RWPE2 (cell line): ENCODE data around the gene COL23A1.
A peak's percentile ranks its signal among the peaks of the same experiment; 100 is the strongest.

Experiments used
- ATAC-seq: fragments of 200-7000 bp; cut with Tn5 transposase; 3 replicates; pipeline ENCODE4 v1.9.1; 2021; ENCODE audit warnings: low read depth
- DNase-seq: peaks from one replicate; pipeline ENCODE4 v3.0.0-alpha.2; 2020; ENCODE audit warnings: low spot score
- H3K27ac ChIP-seq: fragments of 450-650 bp; 2 replicates; pipeline ENCODE4 v1.5.1; 2017; ENCODE audit warnings: mild to moderate bottlenecking; ENCODE audit not compliant: poor library complexity, severe bottlenecking
- H3K27me3 ChIP-seq: fragments of 250-450 bp; sonication (Bioruptor Pico); 2 replicates; pipeline ENCODE4 v1.5.1; 2021; ENCODE audit warnings: mild to moderate bottlenecking, moderate library complexity; ENCODE audit not compliant: insufficient read depth, poor library complexity, severe bottlenecking
- H3K36me3 ChIP-seq: fragments of 250-450 bp; sonication (Bioruptor Pico); 2 replicates; pipeline ENCODE4 v1.5.1; 2020; ENCODE audit warnings: low read depth, mild to moderate bottlenecking, moderate library complexity
- H3K4me1 ChIP-seq: fragments of 250-450 bp; sonication (Bioruptor Pico); 2 replicates; pipeline ENCODE4 v1.5.1; 2021; ENCODE audit warnings: mild to moderate bottlenecking, moderate library complexity; ENCODE audit not compliant: insufficient read depth, poor library complexity, severe bottlenecking
- H3K4me3 ChIP-seq: fragments of 250-450 bp; sonication (Bioruptor Pico); 2 replicates; pipeline ENCODE4 v1.5.1; 2021; ENCODE audit warnings: mild to moderate bottlenecking, moderate library complexity; ENCODE audit not compliant: severe bottlenecking
- H3K9me3 ChIP-seq: fragments of 250-450 bp; sonication (Bioruptor Pico); 2 replicates; pipeline ENCODE4 v1.5.1; 2021; ENCODE audit warnings: mild to moderate bottlenecking, moderate library complexity; ENCODE audit not compliant: severe bottlenecking
- TF ChIP-seq, protein P1 (sequence below): fragments of 450-650 bp; IDR thresholded peaks from one replicate; pipeline ENCODE4 v1.5.1; 2017; ENCODE audit warnings: mild to moderate bottlenecking, moderate library complexity; ENCODE audit not compliant: poor library complexity, severe bottlenecking

The COL23A1 gene

DNA sequence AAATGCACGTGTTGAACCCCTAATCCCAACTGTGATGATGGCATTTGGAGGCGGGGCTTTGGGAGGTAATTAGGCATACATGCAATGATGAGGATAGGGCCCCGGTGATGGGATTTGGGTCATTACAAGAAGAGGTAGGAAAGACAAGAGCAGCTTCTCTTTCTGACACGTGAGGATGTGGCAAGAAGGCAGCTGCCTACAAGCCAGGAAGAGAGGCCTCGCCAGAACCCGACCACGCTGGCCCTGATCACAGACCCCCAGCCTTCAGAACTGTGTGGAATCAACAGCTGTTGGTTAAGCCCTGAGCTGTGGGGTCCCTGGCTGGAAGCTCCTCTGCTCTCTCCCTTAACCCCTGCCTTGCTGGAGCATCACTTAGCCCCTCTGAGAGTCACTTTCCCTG is 57.5 kb downstream of the COL23A1 start:
- ATAC-seq (no peak), DNase-seq (peak; percentile 47)
- TF ChIP-seq, protein P1, sequence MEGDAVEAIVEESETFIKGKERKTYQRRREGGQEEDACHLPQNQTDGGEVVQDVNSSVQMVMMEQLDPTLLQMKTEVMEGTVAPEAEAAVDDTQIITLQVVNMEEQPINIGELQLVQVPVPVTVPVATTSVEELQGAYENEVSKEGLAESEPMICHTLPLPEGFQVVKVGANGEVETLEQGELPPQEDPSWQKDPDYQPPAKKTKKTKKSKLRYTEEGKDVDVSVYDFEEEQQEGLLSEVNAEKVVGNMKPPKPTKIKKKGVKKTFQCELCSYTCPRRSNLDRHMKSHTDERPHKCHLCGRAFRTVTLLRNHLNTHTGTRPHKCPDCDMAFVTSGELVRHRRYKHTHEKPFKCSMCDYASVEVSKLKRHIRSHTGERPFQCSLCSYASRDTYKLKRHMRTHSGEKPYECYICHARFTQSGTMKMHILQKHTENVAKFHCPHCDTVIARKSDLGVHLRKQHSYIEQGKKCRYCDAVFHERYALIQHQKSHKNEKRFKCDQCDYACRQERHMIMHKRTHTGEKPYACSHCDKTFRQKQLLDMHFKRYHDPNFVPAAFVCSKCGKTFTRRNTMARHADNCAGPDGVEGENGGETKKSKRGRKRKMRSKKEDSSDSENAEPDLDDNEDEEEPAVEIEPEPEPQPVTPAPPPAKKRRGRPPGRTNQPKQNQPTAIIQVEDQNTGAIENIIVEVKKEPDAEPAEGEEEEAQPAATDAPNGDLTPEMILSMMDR = no peak
- H3K27ac ChIP-seq = no peak overlapping the region
- no peaks in the 10 kb centered on the region for H3K9me3 ChIP-seq
- no peaks in the 10 kb centered on the region for H3K36me3 ChIP-seq
- H3K4me1 ChIP-seq = no peaks in the 10 kb centered on the region
- no peaks in the 10 kb centered on the region for H3K27me3 ChIP-seq
- H3K4me3 ChIP-seq = no peak overlapping the region

DNA sequence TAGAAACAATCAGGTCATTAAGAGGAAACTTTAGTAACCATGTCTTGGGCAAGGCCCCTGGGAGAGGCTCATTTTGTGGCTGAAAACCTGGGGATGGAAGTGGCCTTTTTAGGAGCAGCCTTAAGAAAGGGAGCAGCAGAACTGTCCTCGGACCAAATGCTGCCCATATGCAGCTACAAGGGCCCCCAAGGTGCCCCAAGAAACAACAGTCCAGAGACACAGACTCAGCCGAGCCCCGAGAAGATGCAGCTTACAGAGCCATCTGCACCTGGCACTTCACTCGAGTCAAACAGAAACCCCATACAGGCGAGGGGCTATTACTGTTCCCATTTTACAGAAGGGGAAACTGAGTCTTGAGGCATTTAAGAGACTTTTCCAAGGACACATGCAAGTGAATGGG is 58.0 kb downstream of the COL23A1 start:
- TF ChIP-seq, protein P1 = no peak
- H3K27me3 ChIP-seq = no peaks in the 10 kb centered on the region
- no peak overlapping the region for H3K27ac ChIP-seq
- no peak for ATAC-seq
- no peaks in the 10 kb centered on the region for H3K9me3 ChIP-seq
- H3K4me1 ChIP-seq = no peaks in the 10 kb centered on the region
- no peaks in the 10 kb centered on the region for H3K36me3 ChIP-seq
- DNase-seq = no peak
- no peak overlapping the region for H3K4me3 ChIP-seq

DNA sequence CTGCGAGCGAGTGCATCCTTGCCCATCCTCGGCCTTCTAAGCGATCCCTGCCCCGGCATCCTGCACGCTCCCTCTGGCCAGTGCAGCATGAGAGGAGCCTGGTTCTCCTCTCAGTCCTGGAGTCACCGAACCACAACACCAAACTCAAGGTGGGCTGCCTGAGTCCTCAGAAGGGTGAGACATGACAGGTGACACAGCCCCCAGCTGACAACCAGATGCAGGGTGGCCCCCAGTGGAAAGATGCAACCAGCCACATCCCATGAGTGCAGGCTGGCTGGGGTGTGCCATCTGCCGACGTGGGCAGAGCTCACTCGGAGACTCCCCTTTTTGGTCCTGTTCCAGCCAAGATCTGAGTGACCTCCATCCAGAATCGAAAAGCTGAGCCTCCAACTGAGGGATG is 58.4 kb downstream of the COL23A1 start:
- ATAC-seq (no peak), DNase-seq (peak; percentile 50)
- Histone ChIP-seq H3K9me3 (no peaks in the 10 kb centered on the region), H3K36me3 (no peaks in the 10 kb centered on the region), H3K4me3 (no peak overlapping the region), H3K27me3 (no peaks in the 10 kb centered on the region), H3K4me1 (no peaks in the 10 kb centered on the region), H3K27ac (no peak overlapping the region)
- TF ChIP-seq, protein P1 = no peak

DNA sequence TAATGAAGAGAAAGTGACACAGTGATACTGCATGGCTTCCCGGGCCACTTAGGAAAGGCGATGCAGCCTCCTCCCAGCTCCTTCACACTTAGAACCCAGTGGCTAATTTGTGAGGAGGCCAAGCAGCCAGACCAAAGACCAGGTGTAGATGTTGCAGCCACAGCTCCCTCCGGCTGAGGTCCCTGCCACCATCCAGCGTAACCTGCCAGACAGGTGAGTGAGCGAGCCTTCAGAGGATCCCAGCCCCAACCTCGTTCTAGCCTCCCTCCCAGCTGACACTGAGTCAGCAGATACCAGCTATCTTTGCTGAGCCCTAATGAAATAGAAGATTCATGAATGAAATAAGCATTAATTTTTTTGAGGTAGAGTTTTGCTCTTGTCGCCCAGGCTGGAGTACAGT is 59.7 kb downstream of the COL23A1 start:
- no peaks in the 10 kb centered on the region for H3K4me1 ChIP-seq
- H3K4me3 ChIP-seq = no peak overlapping the region
- no peak for ATAC-seq
- H3K27ac ChIP-seq = no peak overlapping the region
- H3K9me3 ChIP-seq = no peaks in the 10 kb centered on the region
- no peak for DNase-seq
- H3K27me3 ChIP-seq = no peaks in the 10 kb centered on the region
- TF ChIP-seq, protein P1 = no peak
- no peaks in the 10 kb centered on the region for H3K36me3 ChIP-seq

DNA sequence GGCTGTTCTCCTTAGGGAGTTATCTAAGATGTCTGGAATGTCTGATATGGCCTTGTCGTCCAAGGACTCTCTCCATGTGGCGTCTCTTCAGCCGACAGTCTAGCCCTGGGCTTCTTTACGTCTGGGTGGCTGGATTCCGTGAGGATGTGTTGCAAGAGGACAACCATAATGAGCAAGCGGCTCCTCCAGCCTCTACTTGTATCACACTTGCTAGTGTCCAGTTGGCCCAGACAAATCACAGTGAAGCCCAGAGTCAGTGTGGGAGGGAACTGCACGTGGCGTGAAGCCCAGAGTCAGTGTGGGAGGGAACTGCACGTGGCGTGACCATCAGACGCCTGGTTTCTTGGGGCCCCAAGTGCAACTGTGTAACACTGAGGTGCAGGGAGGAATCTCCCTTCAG is 61.1 kb downstream of the COL23A1 start:
- peak; percentile 45 for DNase-seq
- Histone ChIP-seq H3K4me1 (no peaks in the 10 kb centered on the region), H3K9me3 (no peaks in the 10 kb centered on the region), H3K27ac (no peak overlapping the region), H3K27me3 (no peaks in the 10 kb centered on the region), H3K36me3 (no peaks in the 10 kb centered on the region), H3K4me3 (no peak overlapping the region)
- TF ChIP-seq, protein P1 = no peak
- ATAC-seq = no peak
